Cardiac muscle cell (in vitro differentiated cells and primary cell): ENCODE measurements around the gene LRIF1. TPM values are rescaled to one million over a fixed set of nuclear protein-coding genes. Genes with fewer than 3 reads are reported as not detected.

Experiments
- DNase-seq, 2 donors: peaks; one replicate each; pipeline versions ENCODE4 v3.0.0 to v3.0.0-alpha.2; 2010 to 2017; ENCODE audit warnings: low read depth in 1 of 2, low spot score in 1 of 2
- H3K27ac ChIP-seq: fragments of 200-600 bp; sonication (generic); 2 replicates; pipeline ENCODE4 v1.5.1; 2016
- H3K27me3 ChIP-seq: fragments of 200-600 bp; sonication (generic); 2 replicates; pipeline ENCODE4 v1.6.0; 2016; ENCODE audit warnings: control low read depth
- H3K36me3 ChIP-seq: fragments of 200-600 bp; sonication (generic); 2 replicates; pipeline ENCODE4 v1.5.1; 2016; ENCODE audit warnings: control low read depth
- H3K4me1 ChIP-seq: fragments of 200-600 bp; sonication (generic); 2 replicates; pipeline ENCODE4 v1.8.1; 2017; ENCODE audit warnings: low read depth, mild to moderate bottlenecking, mixed run types
- H3K4me3 ChIP-seq: fragments of 200-600 bp; sonication (generic); 2 replicates; pipeline ENCODE4 v1.5.1; 2016; ENCODE audit warnings: mild to moderate bottlenecking
- H3K9me3 ChIP-seq: fragments of 200-600 bp; sonication (generic); 2 replicates; pipeline ENCODE4 v1.5.1; 2017; ENCODE audit warnings: low read depth, mild to moderate bottlenecking, control low read depth
- CTCF ChIP-seq: IDR thresholded peaks from 2 replicates; pipeline ENCODE4 v1.5.1; 2012; ENCODE audit warnings: low read depth, mild to moderate bottlenecking, low read length
- polyA plus RNA-seq: library from polyadenylated mRNA; unstranded; fragments of >200 nt; fragmentation: Nextera tagmentation; extraction: Ambion mirVana; gene quantifications from 2 replicates; pipeline ENCODE4 v1.2.1, GENCODE V29; 2016
- total RNA-seq: library from RNA; depleted of rRNA; stranded (reverse); fragments of >200 nt; gene quantifications from 2 replicates; pipeline ENCODE4 v1.2.3, GENCODE V29; 2016

LRIF1 gene
- total and polyA plus RNA-seq, 2 experiments from 2014 or later = 6.9 to 13.8 TPM

- H3K27ac ChIP-seq = no peak overlapping the region
- H3K4me3 ChIP-seq = no peak overlapping the region
- no peaks in the 10 kb centered on the region for H3K9me3 ChIP-seq
- H3K27me3 ChIP-seq = peaks cover 4% of the 10 kb centered on the region
- peaks cover 4% of the 10 kb centered on the region for H3K4me1 ChIP-seq
- TF ChIP-seq CTCF = no peak
- no peaks in the 10 kb centered on the region for H3K36me3 ChIP-seq
- DNase-seq = no peak
These were observed 3.5 kb upstream of the LRIF1 start for GRCh38 chr1:110967256-110967655.

- no peak for TF ChIP-seq CTCF
- no peaks in the 10 kb centered on the region for H3K36me3 ChIP-seq
- H3K27me3 ChIP-seq = peaks cover 4% of the 10 kb centered on the region
- no peak for DNase-seq
- peak overlapping the region; percentile 80 for H3K27ac ChIP-seq
- no peaks in the 10 kb centered on the region for H3K9me3 ChIP-seq
- H3K4me1 ChIP-seq = peaks cover 6% of the 10 kb centered on the region
- peak overlapping the region; percentile 40 for H3K4me3 ChIP-seq
These were observed 757 bp upstream of the LRIF1 start for GRCh38 chr1:110964455-110964903.

GRCh38 chr1:110962892-110963690 lies 631 bp downstream of the LRIF1 start:
- no peak for TF ChIP-seq CTCF
- Histone ChIP-seq H3K27me3 (peaks cover 4% of the 10 kb centered on the region), H3K4me3 (peak overlapping the region; percentile 43), H3K36me3 (no peaks in the 10 kb centered on the region), H3K27ac (peak overlapping the region; percentile 91), H3K9me3 (no peaks in the 10 kb centered on the region), H3K4me1 (peaks cover 6% of the 10 kb centered on the region)
- DNase-seq = peak; percentile 63 to 88

- no peak for TF ChIP-seq CTCF
- Histone ChIP-seq H3K4me1 (peaks cover 6% of the 10 kb centered on the region), H3K9me3 (no peaks in the 10 kb centered on the region), H3K27me3 (peaks cover 4% of the 10 kb centered on the region), H3K36me3 (no peaks in the 10 kb centered on the region), H3K4me3 (peak overlapping the region; percentile 43), H3K27ac (no peak overlapping the region)
- DNase-seq = no peak
These were observed 1.8 kb downstream of the LRIF1 start for GRCh38 chr1:110961902-110962301.

- no peak for DNase-seq
- Histone ChIP-seq H3K36me3 (no peaks in the 10 kb centered on the region), H3K27me3 (no peaks in the 10 kb centered on the region), H3K9me3 (no peaks in the 10 kb centered on the region), H3K4me3 (no peak overlapping the region), H3K4me1 (peaks cover 6% of the 10 kb centered on the region), H3K27ac (no peak overlapping the region)
- TF ChIP-seq CTCF = no peak
These were observed 2.8 kb downstream of the LRIF1 start for GRCh38 chr1:110960777-110961420.
